SK-N-SH (cell line): ENCODE data around the gene C13orf46. TPM values are rescaled to one million over a fixed set of nuclear protein-coding genes. Genes with fewer than 3 reads are reported as not detected.

ENCODE experiments used
- CTCF ChIA-PET: fragments of 300-600, 350-600 bp; formaldehyde crosslinking; extraction: SDS; loops from one replicate; lab custom pipeline; 2021; lab: Yijun Ruan, JAX
- POLR2A ChIA-PET: fragments of 350-600 bp; sonication (Branson Sonifier 250); formaldehyde crosslinking; extraction: SDS; loops from one replicate; lab custom pipeline; 2020; ENCODE audit warnings: antibody characterized with exemption, inconsistent platforms; lab: Yijun Ruan, JAX
- DNase-seq: peaks from one replicate; pipeline ENCODE4 v3.0.0; 2012
- H2AFZ ChIP-seq: fragments of 200-600 bp; sonication (generic); 2 replicates; pipeline ENCODE4 v1.8.1; 2016; ENCODE audit warnings: antibody characterized with exemption, mild to moderate bottlenecking, low read depth
- H3F3A ChIP-seq: fragments of 200-600 bp; sonication (generic); replicated peaks from 2 replicates; pipeline ENCODE3; 2016; ENCODE audit warnings: antibody characterized with exemption, mild to moderate bottlenecking; ENCODE audit not compliant: insufficient read depth
- H3K27ac ChIP-seq, 2 experiments: fragments of 200-500 bp in 1 of 2; fragments of 200-600 bp in 1 of 2; sonication (Bioruptor generic) in 1 of 2; sonication (generic), shearing (Covaris generic) in 1 of 2; 2 replicates each; pipeline versions ENCODE4 v1.5.1 to v1.6.1; 2014 to 2016; ENCODE audit warnings: low read depth in 2 of 2, inconsistent platforms in 1 of 2, low read length in 1 of 2, mild to moderate bottlenecking in 1 of 2, mixed read lengths in 1 of 2
- H3K27me3 ChIP-seq: fragments of 200-600 bp; sonication (generic), shearing (Covaris generic); 2 replicates; pipeline ENCODE4 v1.6.1; 2016; ENCODE audit warnings: mixed run types; ENCODE audit not compliant: insufficient read depth
- H3K36me3 ChIP-seq, 2 experiments: fragments of 200-500 bp in 1 of 2; fragments of 200-600 bp in 1 of 2; sonication (Bioruptor generic) in 1 of 2; sonication (generic) in 1 of 2; replicated peaks in 1 of 2; 2 replicates each; pipeline versions ENCODE3 to v1.5.1; 2014 to 2016; ENCODE audit warnings: low read length in 1 of 2, mild to moderate bottlenecking in 1 of 2; ENCODE audit not compliant: insufficient read depth in 2 of 2, control insufficient read depth in 1 of 2
- H3K4me1 ChIP-seq, 2 experiments: fragments of 200-500 bp in 1 of 2; fragments of 200-600 bp in 1 of 2; sonication (Bioruptor generic) in 1 of 2; sonication (generic), shearing (Covaris generic) in 1 of 2; 2 replicates each; pipeline versions ENCODE4 v1.5.1 to v1.6.1; 2014 to 2016; ENCODE audit warnings: low read depth in 1 of 2, low read length in 1 of 2, mixed run types in 1 of 2; ENCODE audit not compliant: insufficient read depth in 2 of 2, control insufficient read depth in 1 of 2
- H3K4me2 ChIP-seq: fragments of 200-600 bp; sonication (generic), shearing (Covaris generic); 2 replicates; pipeline ENCODE4 v1.6.1; 2017; ENCODE audit warnings: mixed run types
- H3K4me3 ChIP-seq, 2 experiments: fragments of 200-500 bp in 1 of 2; fragments of 200-600 bp in 1 of 2; sonication (Bioruptor generic) in 1 of 2; sonication (generic), shearing (Covaris generic) in 1 of 2; 2 replicates each; pipeline versions ENCODE4 v1.5.1 to v1.8.1; 2014 to 2016; ENCODE audit warnings: low read depth in 2 of 2, inconsistent platforms in 1 of 2, low read length in 1 of 2, mild to moderate bottlenecking in 1 of 2, mixed read lengths in 1 of 2, moderate library complexity in 1 of 2
- H3K79me2 ChIP-seq: fragments of 200-600 bp; sonication (generic); 2 replicates; pipeline ENCODE4 v1.8.1; 2017; ENCODE audit warnings: mild to moderate bottlenecking; ENCODE audit not compliant: insufficient read depth
- H3K9ac ChIP-seq: fragments of 200-600 bp; sonication (generic); 2 replicates; pipeline ENCODE4 v1.6.1; 2017; ENCODE audit warnings: mixed run types
- H3K9me2 ChIP-seq: fragments of 200-600 bp; sonication (generic); 2 replicates; pipeline ENCODE4 v1.6.1; 2017; ENCODE audit warnings: mixed run types
- H3K9me3 ChIP-seq: fragments of 200-600 bp; sonication (generic); 2 replicates; pipeline ENCODE4 v1.6.1; 2017; ENCODE audit warnings: mixed run types, mild to moderate bottlenecking, moderate library complexity
- H4K20me1 ChIP-seq: fragments of 200-600 bp; sonication (generic); 2 replicates; pipeline ENCODE4 v1.6.1; 2017; ENCODE audit warnings: mild to moderate bottlenecking, mixed run types; ENCODE audit not compliant: insufficient read depth
- CTCF ChIP-seq: fragments of 200-600 bp; sonication (generic); IDR thresholded peaks from 2 replicates; pipeline ENCODE4 v1.6.1; 2017; ENCODE audit warnings: antibody characterized with exemption, mild to moderate bottlenecking, moderate library complexity
- EP300 ChIP-seq, 2 experiments: IDR thresholded peaks; 2 replicates each; pipeline versions ENCODE4 v1.4.0 to v1.6.1; 2012; ENCODE audit warnings: borderline replicate concordance in 1 of 2, low read depth in 1 of 2, low read length in 1 of 2
- FOSL2 ChIP-seq: IDR thresholded peaks from 2 replicates; pipeline ENCODE4 v1.4.0; 2012; ENCODE audit warnings: low read depth, mild to moderate bottlenecking, moderate library complexity, borderline replicate concordance
- JUND ChIP-seq: IDR thresholded peaks from 2 replicates; pipeline ENCODE4 v1.4.0; 2012
- MXI1 ChIP-seq: IDR thresholded peaks from 2 replicates; pipeline ENCODE4 v1.6.1; 2012; ENCODE audit warnings: mild to moderate bottlenecking, low read depth, low read length, improper control_type of control experiment
- NFIC ChIP-seq: IDR thresholded peaks from 2 replicates; pipeline ENCODE4 v1.4.0; 2012; ENCODE audit warnings: borderline replicate concordance
- PBX3 ChIP-seq: IDR thresholded peaks from 2 replicates; pipeline ENCODE4; 2012
- POLR2AphosphoS5 ChIP-seq: IDR thresholded peaks from 2 replicates; pipeline ENCODE4 v1.6.1; 2012; ENCODE audit warnings: low read depth, low read length
- SIN3A ChIP-seq: IDR thresholded peaks from 2 replicates; pipeline ENCODE4 v1.6.1; 2012; ENCODE audit warnings: low read depth, mild to moderate bottlenecking, low read length, moderate library complexity, borderline replicate concordance
- USF2 ChIP-seq: fragments of 150-350 bp; IDR thresholded peaks from 2 replicates; pipeline ENCODE4 v1.6.1; 2017; ENCODE audit warnings: antibody characterized with exemption, low read length, low read depth, borderline replicate concordance
- WGBS: methylation state at CpG from one replicate; pipeline ENCODE4 v1.1.6; 2017; ENCODE audit warnings: low lambda C conversion rate; 5-methylcytosine and 5-hydroxymethylcytosine counted together
- polyA plus RNA-seq, 3 experiments: library from polyadenylated mRNA; depleted of rRNA; stranded (reverse); fragments of >200 nt; gene quantifications; 2 replicates each; pipeline ENCODE4 v1.2.3, GENCODE V29; 2012

Gene C13orf46
- polyA plus RNA-seq, 1 of the 3 experiments (the other 2 are of a cell fraction), result 1.7 TPM

- no peak overlapping the region for H3K4me3 ChIP-seq
- TF ChIP-seq NFIC (no peak), EP300 (IDR thresholded peaks at IDR 0.05; ENCODE audit: borderline replicate concordance in 1 of 2, low read depth in 1 of 2, low read length in 1 of 2) (no peak), USF2 (no peak), POLR2AphosphoS5 (no peak), MXI1 (no peak), PBX3 (no peak), JUND (no peak)
- 90% methylated on average over 31 of the region's 36 CpGs for WGBS
These were observed 42.9 kb downstream of the C13orf46 start for GRCh38 chr13:113930671-113931637.

GRCh38 chr13:113929628-113930615 is 44.0 kb downstream of the C13orf46 start:
- H3K27ac ChIP-seq, result peak overlapping the region in 1 of 2 experiments; percentile 79; a peak in 1 of 4 replicates
- H3K79me2 ChIP-seq, result no peaks in the 10 kb centered on the region
- CTCF ChIA-PET, result interaction anchor here (1.2 to 1.6 kb wide), 3 partner anchors 9 to 113 kb away, joined by 3 to 4 read pairs (median 4); no protein-coding TSS in a partner anchor
- TF ChIP-seq FOSL2 (no peak), CTCF (peak; percentile 17; the same call in 1 of the 2 replicates), SIN3A (no peak)
- 83% methylated on average over 22 of the region's 38 CpGs for WGBS
- no peak overlapping the region for H2AFZ ChIP-seq
- H4K20me1 ChIP-seq, result no peaks in the 10 kb centered on the region
- H3K9me2 ChIP-seq, result no peaks in the 10 kb centered on the region
- H3K4me1 ChIP-seq, result peaks cover 0 to 41% of the 10 kb centered on the region in 2 experiments; a peak in 1 of 4 replicates
- DNase-seq, result peak; percentile 36
- H3K4me2 ChIP-seq, result no peak overlapping the region
- POLR2A ChIA-PET, result no interaction called here
- no peak overlapping the region for H3K9ac ChIP-seq
- H3K27me3 ChIP-seq, result no peaks in the 10 kb centered on the region
- no peak overlapping the region for H3K4me3 ChIP-seq
- H3K36me3 ChIP-seq, result no peaks in the 10 kb centered on the region
- peaks cover 8% of the 10 kb centered on the region for H3F3A ChIP-seq
- H3K9me3 ChIP-seq, result no peaks in the 10 kb centered on the region

More at GRCh38 chr13:113930671-113931637, 42.9 kb downstream of the C13orf46 start:
- H3K4me1 ChIP-seq, result peaks cover 0 to 49% of the 10 kb centered on the region in 2 experiments; a peak in 1 of 4 replicates
- H2AFZ ChIP-seq, result no peak overlapping the region
- CTCF ChIA-PET, result interaction anchor here (1.6 kb wide), 1 partner anchor 10 kb away, joined by 3 read pairs; no protein-coding TSS in a partner anchor
- no peaks in the 10 kb centered on the region for H3K79me2 ChIP-seq
- no peaks in the 10 kb centered on the region for H3K36me3 ChIP-seq
- H3K4me2 ChIP-seq, result no peak overlapping the region
- no peak overlapping the region for H3K27ac ChIP-seq
- H3K9ac ChIP-seq, result no peak overlapping the region
- no peaks in the 10 kb centered on the region for H3K9me2 ChIP-seq
- H3K27me3 ChIP-seq, result no peaks in the 10 kb centered on the region
- H3F3A ChIP-seq, result peaks cover 8% of the 10 kb centered on the region
- no peak for DNase-seq
- H3K9me3 ChIP-seq, result no peaks in the 10 kb centered on the region
- POLR2A ChIA-PET, result no interaction called here
- H4K20me1 ChIP-seq, result no peaks in the 10 kb centered on the region
